WTC11 (cell line): ENCODE measurements around the gene ATP13A4. TPM values are rescaled to one million over a fixed set of nuclear protein-coding genes. Genes with fewer than 3 reads are reported as not detected.

Experiments
- ATAC-seq: fragments of 200-7000 bp; cut with Tn5 transposase; 2 replicates; pipeline ENCODE4 v1.10.0; 2021; ENCODE audit warnings: mild to moderate bottlenecking, moderate library complexity
- CTCF ChIA-PET: fragments of 300-600 bp; sonication (Branson Sonifier 250); formaldehyde crosslinking; loops from one replicate; lab custom pipeline; 2021; ENCODE audit warnings: antibody characterized with exemption; lab: Charles Lee
- POLR2A ChIA-PET: fragments of 350-600 bp; sonication (Branson Sonifier 250); formaldehyde crosslinking; loops from one replicate; lab custom pipeline; 2021; ENCODE audit warnings: antibody characterized with exemption; lab: Charles Lee
- DNase-seq: peaks from one replicate; pipeline ENCODE4 v3.0.0; 2021; ENCODE audit warnings: low spot score
- H3K27ac Mint-ChIP-seq: 2 replicates; pipeline ENCODE4 v1.8.0; 2021; ENCODE audit warnings: mixed read lengths
- H3K27me3 Mint-ChIP-seq: 2 replicates; pipeline ENCODE4 v1.8.0; 2021; ENCODE audit warnings: low read depth, mild to moderate bottlenecking, moderate library complexity, mixed read lengths
- H3K36me3 Mint-ChIP-seq: 2 replicates; pipeline ENCODE4 v1.8.0; 2021; ENCODE audit warnings: mixed read lengths
- H3K4me1 Mint-ChIP-seq: 2 replicates; pipeline ENCODE4 v1.8.0; 2022; ENCODE audit warnings: mixed read lengths
- H3K4me3 Mint-ChIP-seq: 2 replicates; pipeline ENCODE4 v1.8.0; 2021; ENCODE audit warnings: mild to moderate bottlenecking, moderate library complexity, mixed read lengths
- H3K9me3 Mint-ChIP-seq: 2 replicates; pipeline ENCODE4 v1.8.0; 2021; ENCODE audit warnings: mixed read lengths
- ATF2 ChIP-seq: sonication (generic); formaldehyde crosslinking; IDR thresholded peaks from 2 replicates; pipeline ENCODE4 v1.8.1; 2022; ENCODE audit warnings: low read depth, missing genetic modification reagents, borderline replicate concordance
- CBFB ChIP-seq: sonication (generic); formaldehyde crosslinking; IDR thresholded peaks from 2 replicates; pipeline ENCODE4 v1.8.1; 2022; ENCODE audit warnings: mild to moderate bottlenecking, low read depth, missing genetic modification reagents
- ERG ChIP-seq: fragments of 250-450 bp; sonication (Bioruptor Pico); IDR thresholded peaks from 2 replicates; pipeline ENCODE4 v1.8.0; 2021; ENCODE audit warnings: mild to moderate bottlenecking
- FOXP4 ChIP-seq: sonication (generic); formaldehyde crosslinking; IDR thresholded peaks from 2 replicates; pipeline ENCODE4 v1.8.0; 2022; ENCODE audit warnings: mild to moderate bottlenecking, missing genetic modification reagents
- JUN ChIP-seq: sonication (generic); formaldehyde crosslinking; IDR thresholded peaks from 2 replicates; pipeline ENCODE4 v1.8.0; 2023; ENCODE audit warnings: mild to moderate bottlenecking, missing genetic modification reagents
- KAT7 ChIP-seq: sonication (generic); formaldehyde crosslinking; IDR thresholded peaks from 2 replicates; pipeline ENCODE4 v1.8.1; 2023; ENCODE audit warnings: missing genetic modification reagents, mild to moderate bottlenecking, borderline replicate concordance
- PREB ChIP-seq: sonication (generic); formaldehyde crosslinking; IDR thresholded peaks from 2 replicates; pipeline ENCODE4 v1.8.1; 2022; ENCODE audit warnings: mild to moderate bottlenecking, missing genetic modification reagents, moderate library complexity, borderline replicate concordance
- PRRX2 ChIP-seq: fragments of 250-450 bp; sonication (Bioruptor Pico); IDR thresholded peaks from 2 replicates; pipeline ENCODE4 v1.8.0; 2021; ENCODE audit warnings: mild to moderate bottlenecking
- TEAD1 ChIP-seq: sonication (generic); formaldehyde crosslinking; IDR thresholded peaks from 2 replicates; pipeline ENCODE4 v1.8.0; 2022; ENCODE audit warnings: mild to moderate bottlenecking, missing genetic modification reagents
- ZBTB21 ChIP-seq: sonication (generic); formaldehyde crosslinking; IDR thresholded peaks from 2 replicates; pipeline ENCODE4 v1.8.1; 2023; ENCODE audit warnings: mild to moderate bottlenecking, missing genetic modification reagents, borderline replicate concordance
- ZNF121 ChIP-seq: sonication (generic); formaldehyde crosslinking; IDR thresholded peaks from 2 replicates; pipeline ENCODE4 v1.8.0; 2023; ENCODE audit warnings: missing genetic modification reagents
- ZNF138 ChIP-seq: sonication (generic); formaldehyde crosslinking; conservative IDR thresholded peaks from 2 replicates; pipeline ENCODE4 v1.8.1; 2022; ENCODE audit warnings: mild to moderate bottlenecking, moderate library complexity, missing genetic modification reagents
- ZNF396 ChIP-seq: fragments of 250-450 bp; sonication (Bioruptor Pico); IDR thresholded peaks from 2 replicates; pipeline ENCODE4 v1.8.0; 2021; ENCODE audit warnings: mild to moderate bottlenecking, moderate library complexity, borderline replicate concordance
- ZNF425 ChIP-seq: fragments of 250-450 bp; sonication (Bioruptor Pico); conservative IDR thresholded peaks from 2 replicates; pipeline ENCODE4 v1.9.0; 2021; ENCODE audit warnings: mild to moderate bottlenecking
- ZSCAN18 ChIP-seq: fragments of 250-450 bp; sonication (Bioruptor Pico); IDR thresholded peaks from 2 replicates; pipeline ENCODE4 v2.1.2; 2022; ENCODE audit warnings: mild to moderate bottlenecking, moderate library complexity
- total RNA-seq: library from RNA; stranded (reverse); gene quantifications from 3 replicates; pipeline ENCODE4 v1.2.3, GENCODE V29; 2021

ATP13A4 gene
- total RNA-seq, 1 experiment from 2014 or later, result 0.20 TPM

- TF ChIP-seq ZNF425, result no peak
- TF ChIP-seq, all 79 proteins: peak for 0
Measured at GRCh38 chr3:193446965-193447602, 107.6 kb downstream of the ATP13A4 start (continued).

- Mint-ChIP-seq H3K27me3 (no peaks in the 10 kb centered on the region), H3K4me3 (no peak overlapping the region), H3K4me1 (no peaks in the 10 kb centered on the region), H3K36me3 (no peaks in the 10 kb centered on the region), H3K9me3 (no peaks in the 10 kb centered on the region), H3K27ac (no peak overlapping the region)
- ATAC-seq (no peak), DNase-seq (no peak)
- ChIA-PET CTCF (no interaction called here), POLR2A (no interaction called here)
- TF ChIP-seq ATF2 (CRISPR knock-in tag) (no peak), ZNF121 (no peak), ZNF396 (no peak), ZNF138 (CRISPR knock-in tag) (no peak), PRRX2 (CRISPR knock-in tag) (no peak), ZSCAN18 (CRISPR knock-in tag) (no peak), JUN (CRISPR knock-in tag) (no peak), ERG (CRISPR knock-in tag) (no peak), KAT7 (CRISPR knock-in tag) (no peak), FOXP4 (no peak), TEAD1 (CRISPR knock-in tag) (no peak), PREB (no peak), CBFB (CRISPR knock-in tag) (no peak), ZBTB21 (CRISPR knock-in tag) (no peak)
Measured at GRCh38 chr3:193439423-193439822, 115.3 kb downstream of the ATP13A4 start.
